Measurements from ENCODE around the gene SMURF2. TPM values are rescaled to one million over a fixed set of nuclear protein-coding genes. Genes with fewer than 3 reads are reported as not detected.

The SMURF2 gene
- total and polyA plus RNA-seq, 10 of the 15 experiments (the other 5 are each of a cell fraction or from before 2014, with no cell fraction given): 2.8 to 13.4 (median 7.5) TPM

DNA sequence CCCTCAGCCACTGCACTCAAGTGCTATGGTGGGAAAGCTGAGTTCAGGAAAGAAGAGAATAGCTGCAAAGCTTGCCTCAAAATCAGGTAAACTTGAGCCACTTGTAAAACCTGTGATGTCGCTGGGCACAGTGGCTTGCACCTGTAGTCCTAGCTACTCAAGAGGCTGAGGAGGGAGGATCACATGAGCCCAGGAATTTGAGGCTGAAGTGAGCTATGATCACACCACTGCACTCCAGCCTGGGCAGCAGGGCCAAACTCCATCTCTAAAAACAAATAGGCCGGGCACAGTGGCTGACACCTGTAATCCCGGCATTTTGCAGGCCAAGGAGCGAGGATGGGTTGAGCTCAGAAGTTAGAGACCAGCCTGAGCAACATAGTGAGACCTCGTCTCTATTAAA is 26.4 kb upstream of the SMURF2 start (continued):
- TF ChIP-seq, protein P1, sequence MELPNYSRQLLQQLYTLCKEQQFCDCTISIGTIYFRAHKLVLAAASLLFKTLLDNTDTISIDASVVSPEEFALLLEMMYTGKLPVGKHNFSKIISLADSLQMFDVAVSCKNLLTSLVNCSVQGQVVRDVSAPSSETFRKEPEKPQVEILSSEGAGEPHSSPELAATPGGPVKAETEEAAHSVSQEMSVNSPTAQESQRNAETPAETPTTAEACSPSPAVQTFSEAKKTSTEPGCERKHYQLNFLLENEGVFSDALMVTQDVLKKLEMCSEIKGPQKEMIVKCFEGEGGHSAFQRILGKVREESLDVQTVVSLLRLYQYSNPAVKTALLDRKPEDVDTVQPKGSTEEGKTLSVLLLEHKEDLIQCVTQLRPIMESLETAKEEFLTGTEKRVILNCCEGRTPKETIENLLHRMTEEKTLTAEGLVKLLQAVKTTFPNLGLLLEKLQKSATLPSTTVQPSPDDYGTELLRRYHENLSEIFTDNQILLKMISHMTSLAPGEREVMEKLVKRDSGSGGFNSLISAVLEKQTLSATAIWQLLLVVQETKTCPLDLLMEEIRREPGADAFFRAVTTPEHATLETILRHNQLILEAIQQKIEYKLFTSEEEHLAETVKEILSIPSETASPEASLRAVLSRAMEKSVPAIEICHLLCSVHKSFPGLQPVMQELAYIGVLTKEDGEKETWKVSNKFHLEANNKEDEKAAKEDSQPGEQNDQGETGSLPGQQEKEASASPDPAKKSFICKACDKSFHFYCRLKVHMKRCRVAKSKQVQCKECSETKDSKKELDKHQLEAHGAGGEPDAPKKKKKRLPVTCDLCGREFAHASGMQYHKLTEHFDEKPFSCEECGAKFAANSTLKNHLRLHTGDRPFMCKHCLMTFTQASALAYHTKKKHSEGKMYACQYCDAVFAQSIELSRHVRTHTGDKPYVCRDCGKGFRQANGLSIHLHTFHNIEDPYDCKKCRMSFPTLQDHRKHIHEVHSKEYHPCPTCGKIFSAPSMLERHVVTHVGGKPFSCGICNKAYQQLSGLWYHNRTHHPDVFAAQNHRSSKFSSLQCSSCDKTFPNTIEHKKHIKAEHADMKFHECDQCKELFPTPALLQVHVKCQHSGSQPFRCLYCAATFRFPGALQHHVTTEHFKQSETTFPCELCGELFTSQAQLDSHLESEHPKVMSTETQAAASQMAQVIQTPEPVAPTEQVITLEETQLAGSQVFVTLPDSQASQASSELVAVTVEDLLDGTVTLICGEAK (IDR thresholded peaks at IDR 0.05; ENCODE audit: borderline replicate concordance): no peak
- TF ChIP-seq STAT3 (IDR thresholded peaks at IDR 0.05; ENCODE audit: low read depth, low read length) (no peak), ATF7 (IDR thresholded peaks at IDR 0.05; ENCODE audit: low read depth) (no peak), E2F8 (IDR thresholded peaks at IDR 0.05; ENCODE audit: low read depth, partially characterized antibody) (no peak), SMC3 (IDR thresholded peaks at IDR 0.05; ENCODE audit: borderline replicate concordance, low read length) (no peak), SPI1 (IDR thresholded peaks at IDR 0.05; ENCODE audit: borderline replicate concordance, insufficient read depth, low read depth, low read length) (no peak), CBX5 (IDR thresholded peaks at IDR 0.05; ENCODE audit: low read depth) (no peak), MLLT1 (IDR thresholded peaks at IDR 0.05) (no peak), ZNF274 (IDR thresholded peaks at IDR 0.05; ENCODE audit: insufficient read depth, insufficient read length) (no peak)
